Stimulated activated naive CD8-positive, alpha-beta T cell treated with anti-CD3 and anti-CD28 coated beads, Interleukin-15, Interleukin-2, amounts not matched to agents 100 ng/mL and 50 ng/mL, for 24 hours (primary cell): ENCODE results near the gene SPECC1.
A peak's percentile ranks its signal among the peaks of the same experiment; 100 is the strongest.

Experiments
- H3K27ac Mint-ChIP-seq: one replicate; pipeline ENCODE4 v1.8.0; 2021; ENCODE audit warnings: mild to moderate bottlenecking, mixed read lengths
- H3K27me3 Mint-ChIP-seq: one replicate; pipeline ENCODE4 v1.8.0; 2021; ENCODE audit warnings: mixed read lengths
- H3K36me3 Mint-ChIP-seq: one replicate; pipeline ENCODE4 v1.8.0; 2021; ENCODE audit warnings: low read depth, mixed read lengths
- H3K4me1 Mint-ChIP-seq: one replicate; pipeline ENCODE4 v1.8.0; 2021; ENCODE audit warnings: low read depth, mixed read lengths
- H3K4me3 Mint-ChIP-seq: one replicate; pipeline ENCODE4 v1.8.0; 2021; ENCODE audit warnings: mild to moderate bottlenecking, mixed read lengths
- H3K9me3 Mint-ChIP-seq: one replicate; pipeline ENCODE4 v1.8.0; 2021; ENCODE audit warnings: mixed read lengths

SPECC1 gene

GRCh38 chr17:20039037-20039436 is 29.9 kb downstream of the SPECC1 start:
- no peaks in the 10 kb centered on the region for H3K9me3 Mint-ChIP-seq
- no peaks in the 10 kb centered on the region for H3K36me3 Mint-ChIP-seq
- H3K27ac Mint-ChIP-seq = no peak overlapping the region
- no peak overlapping the region for H3K4me3 Mint-ChIP-seq
- H3K4me1 Mint-ChIP-seq = peaks cover 8% of the 10 kb centered on the region
- peaks cover 4% of the 10 kb centered on the region for H3K27me3 Mint-ChIP-seq

- Mint-ChIP-seq H3K4me3 (no peak overlapping the region), H3K27ac (no peak overlapping the region), H3K9me3 (no peaks in the 10 kb centered on the region), H3K27me3 (peaks cover 4% of the 10 kb centered on the region), H3K4me1 (peaks cover 8% of the 10 kb centered on the region), H3K36me3 (no peaks in the 10 kb centered on the region)
Measured at GRCh38 chr17:20040216-20040615, 31.1 kb downstream of the SPECC1 start.

- no peak overlapping the region for H3K27ac Mint-ChIP-seq
Measured at GRCh38 chr17:20043021-20043420, 33.9 kb downstream of the SPECC1 start.

GRCh38 chr17:20045476-20045875 is 36.3 kb downstream of the SPECC1 start:
- H3K4me1 Mint-ChIP-seq = peaks cover 8% of the 10 kb centered on the region
- no peak overlapping the region for H3K27ac Mint-ChIP-seq
- no peak overlapping the region for H3K4me3 Mint-ChIP-seq
- peaks cover 7% of the 10 kb centered on the region for H3K27me3 Mint-ChIP-seq
- H3K36me3 Mint-ChIP-seq = no peaks in the 10 kb centered on the region
- no peaks in the 10 kb centered on the region for H3K9me3 Mint-ChIP-seq

More at GRCh38 chr17:20043021-20043420, 33.9 kb downstream of the SPECC1 start:
- Mint-ChIP-seq H3K4me3 (no peak overlapping the region), H3K4me1 (peaks cover 8% of the 10 kb centered on the region), H3K36me3 (no peaks in the 10 kb centered on the region), H3K9me3 (no peaks in the 10 kb centered on the region), H3K27me3 (peaks cover 7% of the 10 kb centered on the region)

- H3K27ac Mint-ChIP-seq = no peak overlapping the region
- no peak overlapping the region for H3K4me3 Mint-ChIP-seq
- no peaks in the 10 kb centered on the region for H3K36me3 Mint-ChIP-seq
- H3K27me3 Mint-ChIP-seq = peaks cover 7% of the 10 kb centered on the region
- peaks cover 8% of the 10 kb centered on the region for H3K4me1 Mint-ChIP-seq
- no peaks in the 10 kb centered on the region for H3K9me3 Mint-ChIP-seq
Measured at GRCh38 chr17:20046629-20047028, 37.5 kb downstream of the SPECC1 start.

GRCh38 chr17:20051624-20052023 is 42.5 kb downstream of the SPECC1 start:
- Mint-ChIP-seq H3K9me3 (no peaks in the 10 kb centered on the region), H3K36me3 (no peaks in the 10 kb centered on the region), H3K4me1 (no peaks in the 10 kb centered on the region), H3K4me3 (no peak overlapping the region), H3K27me3 (peaks cover 11% of the 10 kb centered on the region), H3K27ac (no peak overlapping the region)

GRCh38 chr17:20053361-20053964 is 44.3 kb downstream of the SPECC1 start:
- Mint-ChIP-seq H3K27me3 (peaks cover 8% of the 10 kb centered on the region), H3K27ac (no peak overlapping the region), H3K36me3 (no peaks in the 10 kb centered on the region), H3K4me3 (no peak overlapping the region), H3K9me3 (no peaks in the 10 kb centered on the region), H3K4me1 (no peaks in the 10 kb centered on the region)

GRCh38 chr17:20059728-20060188 is 50.6 kb downstream of the SPECC1 start:
- H3K4me1 Mint-ChIP-seq = peaks cover 16% of the 10 kb centered on the region
- H3K27me3 Mint-ChIP-seq = no peaks in the 10 kb centered on the region
- H3K4me3 Mint-ChIP-seq = no peak overlapping the region
- no peak overlapping the region for H3K27ac Mint-ChIP-seq
- H3K9me3 Mint-ChIP-seq = no peaks in the 10 kb centered on the region
- H3K36me3 Mint-ChIP-seq = no peaks in the 10 kb centered on the region

GRCh38 chr17:20063665-20064648 is 54.8 kb downstream of the SPECC1 start:
- H3K27ac Mint-ChIP-seq = peak overlapping the region; percentile 86
- H3K27me3 Mint-ChIP-seq = no peaks in the 10 kb centered on the region
- H3K36me3 Mint-ChIP-seq = no peaks in the 10 kb centered on the region
- H3K4me3 Mint-ChIP-seq = peak overlapping the region; percentile 21
- peaks cover 23% of the 10 kb centered on the region for H3K4me1 Mint-ChIP-seq
- H3K9me3 Mint-ChIP-seq = no peaks in the 10 kb centered on the region

GRCh38 chr17:20066253-20066652 is 57.1 kb downstream of the SPECC1 start:
- no peak overlapping the region for H3K27ac Mint-ChIP-seq
- no peaks in the 10 kb centered on the region for H3K27me3 Mint-ChIP-seq
- no peaks in the 10 kb centered on the region for H3K36me3 Mint-ChIP-seq
- H3K4me1 Mint-ChIP-seq = peaks cover 23% of the 10 kb centered on the region
- no peaks in the 10 kb centered on the region for H3K9me3 Mint-ChIP-seq
- no peak overlapping the region for H3K4me3 Mint-ChIP-seq

- H3K4me1 Mint-ChIP-seq = peaks cover 29% of the 10 kb centered on the region
- H3K9me3 Mint-ChIP-seq = no peaks in the 10 kb centered on the region
- no peak overlapping the region for H3K27ac Mint-ChIP-seq
- H3K4me3 Mint-ChIP-seq = no peak overlapping the region
- H3K36me3 Mint-ChIP-seq = no peaks in the 10 kb centered on the region
- H3K27me3 Mint-ChIP-seq = no peaks in the 10 kb centered on the region
Measured at GRCh38 chr17:20067711-20068110, 58.6 kb downstream of the SPECC1 start.

GRCh38 chr17:20068445-20068844 is 59.3 kb downstream of the SPECC1 start:
- H3K4me1 Mint-ChIP-seq = peaks cover 33% of the 10 kb centered on the region
- no peak overlapping the region for H3K27ac Mint-ChIP-seq
- H3K4me3 Mint-ChIP-seq = no peak overlapping the region
- H3K36me3 Mint-ChIP-seq = no peaks in the 10 kb centered on the region
- H3K9me3 Mint-ChIP-seq = no peaks in the 10 kb centered on the region
- no peaks in the 10 kb centered on the region for H3K27me3 Mint-ChIP-seq

GRCh38 chr17:20071824-20072691 is 62.9 kb downstream of the SPECC1 start:
- no peaks in the 10 kb centered on the region for H3K36me3 Mint-ChIP-seq
- no peak overlapping the region for H3K27ac Mint-ChIP-seq
- H3K9me3 Mint-ChIP-seq = no peaks in the 10 kb centered on the region
- H3K4me3 Mint-ChIP-seq = no peak overlapping the region
- peaks cover 39% of the 10 kb centered on the region for H3K4me1 Mint-ChIP-seq
- no peaks in the 10 kb centered on the region for H3K27me3 Mint-ChIP-seq

- Mint-ChIP-seq H3K27me3 (no peaks in the 10 kb centered on the region), H3K4me1 (peaks cover 45% of the 10 kb centered on the region), H3K9me3 (no peaks in the 10 kb centered on the region), H3K4me3 (no peak overlapping the region), H3K27ac (no peak overlapping the region), H3K36me3 (no peaks in the 10 kb centered on the region)
Measured at GRCh38 chr17:20072692-20072992, 63.5 kb downstream of the SPECC1 start.
